WTC11 (cell line): ENCODE measurements around the gene GAP43. TPM values are rescaled to one million over a fixed set of nuclear protein-coding genes. Genes with fewer than 3 reads are reported as not detected.

Experiments used
- ATAC-seq: fragments of 200-7000 bp; cut with Tn5 transposase; 2 replicates; pipeline ENCODE4 v1.10.0; 2021; ENCODE audit warnings: mild to moderate bottlenecking, moderate library complexity
- CTCF ChIA-PET: fragments of 300-600 bp; sonication (Branson Sonifier 250); formaldehyde crosslinking; loops from one replicate; lab custom pipeline; 2021; ENCODE audit warnings: antibody characterized with exemption; lab: Charles Lee
- POLR2A ChIA-PET: fragments of 350-600 bp; sonication (Branson Sonifier 250); formaldehyde crosslinking; loops from one replicate; lab custom pipeline; 2021; ENCODE audit warnings: antibody characterized with exemption; lab: Charles Lee
- DNase-seq: peaks from one replicate; pipeline ENCODE4 v3.0.0; 2021; ENCODE audit warnings: low spot score
- H3K27ac Mint-ChIP-seq: 2 replicates; pipeline ENCODE4 v1.8.0; 2021; ENCODE audit warnings: mixed read lengths
- H3K27me3 Mint-ChIP-seq: 2 replicates; pipeline ENCODE4 v1.8.0; 2021; ENCODE audit warnings: low read depth, mild to moderate bottlenecking, moderate library complexity, mixed read lengths
- H3K36me3 Mint-ChIP-seq: 2 replicates; pipeline ENCODE4 v1.8.0; 2021; ENCODE audit warnings: mixed read lengths
- H3K4me1 Mint-ChIP-seq: 2 replicates; pipeline ENCODE4 v1.8.0; 2022; ENCODE audit warnings: mixed read lengths
- H3K4me3 Mint-ChIP-seq: 2 replicates; pipeline ENCODE4 v1.8.0; 2021; ENCODE audit warnings: mild to moderate bottlenecking, moderate library complexity, mixed read lengths
- H3K9me3 Mint-ChIP-seq: 2 replicates; pipeline ENCODE4 v1.8.0; 2021; ENCODE audit warnings: mixed read lengths
- CREB1 ChIP-seq: sonication (generic); formaldehyde crosslinking; IDR thresholded peaks from 2 replicates; pipeline ENCODE4 v1.8.0; 2023; ENCODE audit warnings: mild to moderate bottlenecking, missing genetic modification reagents
- E2F1 ChIP-seq: sonication (generic); formaldehyde crosslinking; IDR thresholded peaks from 2 replicates; pipeline ENCODE4 v1.8.0; 2022; ENCODE audit warnings: mild to moderate bottlenecking, missing genetic modification reagents
- E2F4 ChIP-seq: sonication (generic); formaldehyde crosslinking; IDR thresholded peaks from 2 replicates; pipeline ENCODE4 v1.8.1; 2022; ENCODE audit warnings: low read depth, mild to moderate bottlenecking, moderate library complexity, missing genetic modification reagents, borderline replicate concordance
- ELF4 ChIP-seq: sonication (generic); formaldehyde crosslinking; IDR thresholded peaks from 2 replicates; pipeline ENCODE4 v1.8.1; 2022; ENCODE audit warnings: low read depth, mild to moderate bottlenecking, moderate library complexity, missing genetic modification reagents
- HMGA2 ChIP-seq: fragments of 250-450 bp; sonication (Bioruptor Pico); IDR thresholded peaks from 2 replicates; pipeline ENCODE4 v1.4.0; 2021; ENCODE audit warnings: mild to moderate bottlenecking, moderate library complexity
- HMGXB4 ChIP-seq: sonication (generic); formaldehyde crosslinking; IDR thresholded peaks from 2 replicates; pipeline ENCODE4 v1.8.1; 2023; ENCODE audit warnings: mild to moderate bottlenecking, moderate library complexity, missing genetic modification reagents
- JAZF1 ChIP-seq: fragments of 250-450 bp; sonication (Bioruptor Pico); IDR thresholded peaks from 2 replicates; pipeline ENCODE4 v1.9.0; 2021; ENCODE audit warnings: moderate library complexity, mild to moderate bottlenecking, inconsistent platforms
- NFATC4 ChIP-seq: fragments of 250-450 bp; sonication (Bioruptor Pico); IDR thresholded peaks from 2 replicates; pipeline ENCODE4 v1.9.0; 2021; ENCODE audit warnings: mild to moderate bottlenecking
- NFE2L1 ChIP-seq: sonication (generic); formaldehyde crosslinking; IDR thresholded peaks from 2 replicates; pipeline ENCODE4 v1.8.1; 2023; ENCODE audit warnings: missing genetic modification reagents
- NFYB ChIP-seq: sonication (generic); formaldehyde crosslinking; conservative IDR thresholded peaks from 2 replicates; pipeline ENCODE4 v1.8.0; 2022; ENCODE audit warnings: low read depth, missing genetic modification reagents
- NR2C2 ChIP-seq: sonication (generic); formaldehyde crosslinking; IDR thresholded peaks from 2 replicates; pipeline ENCODE4 v1.8.0; 2022; ENCODE audit warnings: mild to moderate bottlenecking, missing genetic modification reagents
- SMAD3 ChIP-seq: sonication (generic); formaldehyde crosslinking; IDR thresholded peaks from 2 replicates; pipeline ENCODE4 v1.8.0; 2022; ENCODE audit warnings: missing genetic modification reagents, mild to moderate bottlenecking, borderline replicate concordance
- SMAD4 ChIP-seq: sonication (generic); formaldehyde crosslinking; IDR thresholded peaks from 2 replicates; pipeline ENCODE4 v1.8.0; 2022; ENCODE audit warnings: mild to moderate bottlenecking, missing genetic modification reagents
- STAT6 ChIP-seq: sonication (generic); formaldehyde crosslinking; conservative IDR thresholded peaks from 2 replicates; pipeline ENCODE4 v1.8.1; 2023; ENCODE audit warnings: mild to moderate bottlenecking, low read depth, missing genetic modification reagents, moderate library complexity
- TEAD1 ChIP-seq: sonication (generic); formaldehyde crosslinking; IDR thresholded peaks from 2 replicates; pipeline ENCODE4 v1.8.0; 2022; ENCODE audit warnings: mild to moderate bottlenecking, missing genetic modification reagents
- USF1 ChIP-seq: sonication (generic); formaldehyde crosslinking; IDR thresholded peaks from 2 replicates; pipeline ENCODE4 v1.8.0; 2022; ENCODE audit warnings: mild to moderate bottlenecking, missing genetic modification reagents
- ZBTB21 ChIP-seq: sonication (generic); formaldehyde crosslinking; IDR thresholded peaks from 2 replicates; pipeline ENCODE4 v1.8.1; 2023; ENCODE audit warnings: mild to moderate bottlenecking, missing genetic modification reagents, borderline replicate concordance
- ZBTB43 ChIP-seq: sonication (generic); formaldehyde crosslinking; IDR thresholded peaks from 2 replicates; pipeline ENCODE4 v1.8.1; 2023; ENCODE audit warnings: mild to moderate bottlenecking, missing genetic modification reagents
- ZMAT4 ChIP-seq: fragments of 250-450 bp; sonication (Bioruptor Pico); IDR thresholded peaks from 2 replicates; pipeline ENCODE4 v1.9.0; 2021; ENCODE audit warnings: mild to moderate bottlenecking
- ZNF121 ChIP-seq: sonication (generic); formaldehyde crosslinking; IDR thresholded peaks from 2 replicates; pipeline ENCODE4 v1.8.0; 2023; ENCODE audit warnings: missing genetic modification reagents
- total RNA-seq: library from RNA; stranded (reverse); gene quantifications from 3 replicates; pipeline ENCODE4 v1.2.3, GENCODE V29; 2021

The GAP43 gene
- total RNA-seq, 1 experiment from 2014 or later, result 19.9 TPM

GRCh38 chr3:115657168-115657567 lies 33.9 kb downstream of the GAP43 start:
- ChIA-PET CTCF (interaction anchor here (1.1 kb wide), 1 partner anchor 33 kb away, joined by 3 read pairs; no protein-coding TSS in a partner anchor), POLR2A (interaction anchor here (0.9 kb wide), 1 partner anchor 33 kb away, joined by 3 read pairs; no protein-coding TSS in a partner anchor)
- no peaks in the 10 kb centered on the region for H3K36me3 Mint-ChIP-seq
- DNase-seq (no peak), ATAC-seq (no peak)
- no peaks in the 10 kb centered on the region for H3K27me3 Mint-ChIP-seq
- peaks cover 41% of the 10 kb centered on the region for H3K4me1 Mint-ChIP-seq
- no peak overlapping the region for H3K4me3 Mint-ChIP-seq
- no peak overlapping the region for H3K27ac Mint-ChIP-seq
- TF ChIP-seq HMGXB4 (CRISPR knock-in tag) (no peak), CREB1 (CRISPR knock-in tag) (no peak), E2F1 (CRISPR knock-in tag) (no peak), USF1 (CRISPR knock-in tag) (no peak), SMAD3 (CRISPR knock-in tag) (no peak), ZBTB21 (no peak), ZNF121 (no peak)
- no peaks in the 10 kb centered on the region for H3K9me3 Mint-ChIP-seq

GRCh38 chr3:115658032-115658336 lies 34.7 kb downstream of the GAP43 start:
- no peak for DNase-seq
- peaks cover 41% of the 10 kb centered on the region for H3K4me1 Mint-ChIP-seq
- ATAC-seq, result no peak
- ChIA-PET CTCF (interaction anchor here (1.1 kb wide), 1 partner anchor 34 kb away, joined by 3 read pairs; no protein-coding TSS in a partner anchor), POLR2A (interaction anchor here (0.9 kb wide), 1 partner anchor 34 kb away, joined by 3 read pairs; no protein-coding TSS in a partner anchor)
- H3K36me3 Mint-ChIP-seq, result no peaks in the 10 kb centered on the region
- TF ChIP-seq SMAD4 (CRISPR knock-in tag), result no peak
- TF ChIP-seq STAT6 (CRISPR knock-in tag), result no peak
- no peak for TF ChIP-seq TEAD1
- no peak for TF ChIP-seq NFYB (CRISPR knock-in tag)
- no peak for TF ChIP-seq NR2C2 (CRISPR knock-in tag)
- TF ChIP-seq ZBTB43 (CRISPR knock-in tag), result no peak
- TF ChIP-seq E2F1 (CRISPR knock-in tag), result no peak
- no peak for TF ChIP-seq E2F4
- no peak for TF ChIP-seq HMGA2
- TF ChIP-seq NFE2L1 (CRISPR knock-in tag), result no peak
- TF ChIP-seq ZMAT4 (CRISPR knock-in tag), result no peak
- no peak for TF ChIP-seq ELF4 (CRISPR knock-in tag)
- no peak for TF ChIP-seq NFATC4 (CRISPR knock-in tag)
- TF ChIP-seq JAZF1 (CRISPR knock-in tag), result no peak
- no peaks in the 10 kb centered on the region for H3K9me3 Mint-ChIP-seq
- no peaks in the 10 kb centered on the region for H3K27me3 Mint-ChIP-seq
- H3K27ac Mint-ChIP-seq, result peak overlapping the region; percentile 100
- peak overlapping the region; percentile 86 for H3K4me3 Mint-ChIP-seq
